NCI-H2171 (cell line): ENCODE measurements around the gene R3HDM4.
A peak's percentile ranks its signal among the peaks of the same experiment; 100 is the strongest.

Source experiments
- DNase-seq: peaks from one replicate; lab custom pipeline; 2025; lab: John Stamatoyannopoulos, UW

R3HDM4 gene

DNA sequence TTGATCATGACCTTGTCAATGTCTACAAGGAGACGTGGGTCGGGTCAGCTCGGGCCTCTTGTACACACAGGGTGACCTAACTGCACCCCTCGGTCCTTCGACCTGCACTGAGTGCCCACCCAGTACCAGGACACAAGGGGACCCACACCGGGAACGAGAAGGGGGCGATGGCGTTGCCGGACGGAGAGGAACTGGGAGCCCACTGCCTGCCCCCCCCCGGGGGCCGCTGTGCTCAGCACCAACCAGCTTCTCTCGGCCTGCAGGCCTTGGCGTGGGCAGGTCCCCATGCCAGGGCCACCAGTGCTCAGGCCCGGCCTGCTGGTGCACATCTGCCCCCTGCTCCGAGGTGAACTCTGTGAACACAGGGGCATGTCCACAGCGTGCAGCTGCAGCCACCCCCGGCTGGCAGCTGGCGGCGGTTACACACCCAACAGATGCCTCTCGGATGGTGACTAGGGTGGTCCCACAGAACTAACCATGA lies 39.4 kb downstream of the R3HDM4 start:
- DNase-seq: no peak

- no peak for DNase-seq
These were observed 39.9 kb downstream of the R3HDM4 start for GRCh38 chr19:873084-873483.

- DNase-seq: peak; percentile 77
These were observed 40.6 kb downstream of the R3HDM4 start for GRCh38 chr19:872266-872951.

DNA sequence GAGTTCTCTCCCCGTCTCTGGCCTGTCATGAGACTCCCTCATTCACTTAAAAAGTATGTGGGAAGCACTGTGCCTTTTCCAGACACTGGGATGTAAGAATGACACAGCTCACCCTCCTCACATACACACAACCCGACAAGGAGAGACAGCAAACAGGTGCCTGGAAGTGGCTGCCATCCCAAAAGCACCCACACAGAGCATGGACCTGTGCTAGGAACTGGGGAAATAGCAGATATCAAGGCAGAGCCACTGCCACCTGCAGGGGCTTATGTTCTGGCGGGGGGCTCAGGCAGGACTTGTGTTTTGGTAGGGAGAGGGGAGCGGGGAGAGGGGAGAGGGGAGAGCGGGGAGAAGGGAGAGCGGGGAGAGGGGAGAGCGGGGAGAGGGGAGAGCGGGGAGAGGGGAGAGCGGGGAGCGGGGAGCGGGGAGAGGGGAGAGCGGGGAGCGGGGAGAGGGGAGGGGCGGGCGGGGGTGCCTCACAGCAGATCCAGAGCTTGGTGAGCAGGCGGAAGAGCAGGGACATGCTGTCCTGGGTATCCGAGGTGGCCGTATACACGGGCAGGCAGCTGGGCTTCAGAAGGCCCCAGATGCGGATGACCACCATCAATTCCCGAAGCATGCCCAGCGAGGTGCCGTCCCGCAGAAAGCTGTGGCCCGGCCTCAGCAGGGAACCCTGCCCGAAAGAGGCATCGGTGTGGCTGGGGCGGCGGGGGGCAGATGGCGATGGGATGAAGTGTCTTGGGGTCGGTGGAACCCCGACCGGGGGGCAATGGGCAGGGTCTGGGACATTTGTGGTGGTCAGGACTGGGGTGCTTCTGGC lies 41.4 kb downstream of the R3HDM4 start:
- no peak for DNase-seq

DNA sequence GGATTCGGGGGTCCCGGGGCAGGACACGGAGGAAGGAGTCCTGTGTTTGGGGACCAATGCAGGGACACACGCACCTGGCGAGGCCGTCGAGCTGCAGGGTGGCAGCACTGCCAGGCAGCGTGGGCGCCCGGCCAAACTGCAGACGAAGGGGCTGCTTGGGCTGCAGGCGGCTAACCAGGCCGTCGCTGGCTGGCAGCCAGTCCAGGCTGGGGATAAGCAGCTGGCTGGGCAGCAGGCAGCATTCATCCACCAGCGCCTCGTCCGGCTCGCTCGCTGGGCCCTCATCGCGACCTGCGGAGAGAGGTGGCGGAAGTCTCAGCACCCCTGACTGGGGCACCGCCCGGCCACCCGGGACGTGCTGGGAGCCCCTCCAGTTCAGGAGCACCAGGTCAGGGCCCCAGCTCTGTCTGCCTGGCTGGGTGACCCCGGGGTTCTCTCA lies 42.0 kb downstream of the R3HDM4 start:
- no peak for DNase-seq

- DNase-seq: no peak
These were observed 42.7 kb downstream of the R3HDM4 start for GRCh38 chr19:870314-870713.

- DNase-seq: no peak
These were observed 43.5 kb downstream of the R3HDM4 start for GRCh38 chr19:869245-870177.

DNA sequence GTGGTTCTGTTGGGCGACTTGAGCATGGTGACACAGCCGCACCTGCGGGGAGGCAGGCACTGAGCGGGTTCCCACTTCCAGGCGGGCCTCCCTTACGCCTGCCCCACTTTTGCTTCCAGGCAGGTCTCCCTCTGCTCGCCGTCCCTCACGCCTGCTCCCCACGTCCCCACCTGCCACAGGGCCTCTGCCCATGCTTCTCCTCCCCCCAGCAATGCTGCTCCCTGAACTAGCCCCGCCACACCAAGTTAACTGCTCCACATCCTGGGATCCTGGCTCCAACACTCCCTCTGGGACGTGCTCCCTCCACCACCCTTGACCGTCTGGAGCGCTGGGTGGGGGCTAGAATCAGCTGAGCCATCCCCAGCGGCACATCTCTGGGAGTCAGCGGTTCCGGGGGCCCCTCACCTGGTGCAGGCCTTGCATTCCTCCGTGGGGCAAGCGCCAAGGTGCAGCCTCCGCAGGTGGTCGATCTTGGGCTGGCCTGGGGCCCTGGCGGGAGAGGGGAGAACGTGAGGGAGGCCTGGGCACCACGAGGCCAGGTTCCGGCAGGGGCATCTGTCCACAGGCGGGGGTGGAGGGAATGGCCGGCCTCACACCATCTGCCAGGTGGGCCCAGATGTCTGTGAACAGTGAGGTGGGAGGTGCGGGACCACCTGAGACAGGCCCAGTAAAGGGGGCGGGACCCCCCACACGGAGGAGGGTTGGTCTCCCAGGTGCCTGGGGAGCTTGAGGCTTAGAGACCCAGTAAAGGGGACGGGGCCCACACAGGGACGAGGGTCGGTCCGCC lies 44.4 kb downstream of the R3HDM4 start:
- no peak for DNase-seq

GRCh38 chr19:867855-868457 lies 45.1 kb downstream of the R3HDM4 start:
- no peak for DNase-seq

GRCh38 chr19:867301-867793 lies 45.7 kb downstream of the R3HDM4 start:
- DNase-seq: no peak

GRCh38 chr19:866769-867300 lies 46.2 kb downstream of the R3HDM4 start:
- no peak for DNase-seq

DNA sequence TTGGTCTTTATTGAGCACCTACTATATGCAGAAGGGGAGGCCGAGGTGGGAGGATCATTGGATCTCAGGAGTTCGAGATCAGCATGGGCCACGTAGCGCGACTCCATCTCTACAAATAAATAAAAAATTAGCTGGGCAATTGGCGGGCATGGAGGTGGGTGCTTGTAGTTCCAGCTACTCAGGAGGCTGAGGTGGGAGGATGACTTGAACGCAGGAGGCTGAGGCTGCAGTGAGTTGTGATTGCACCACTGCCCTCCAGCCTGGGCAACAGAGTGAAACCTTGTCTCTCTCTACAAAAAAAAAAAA lies 49.8 kb downstream of the R3HDM4 start:
- DNase-seq: no peak

GRCh38 chr19:862581-863314 lies 50.3 kb downstream of the R3HDM4 start:
- no peak for DNase-seq

DNA sequence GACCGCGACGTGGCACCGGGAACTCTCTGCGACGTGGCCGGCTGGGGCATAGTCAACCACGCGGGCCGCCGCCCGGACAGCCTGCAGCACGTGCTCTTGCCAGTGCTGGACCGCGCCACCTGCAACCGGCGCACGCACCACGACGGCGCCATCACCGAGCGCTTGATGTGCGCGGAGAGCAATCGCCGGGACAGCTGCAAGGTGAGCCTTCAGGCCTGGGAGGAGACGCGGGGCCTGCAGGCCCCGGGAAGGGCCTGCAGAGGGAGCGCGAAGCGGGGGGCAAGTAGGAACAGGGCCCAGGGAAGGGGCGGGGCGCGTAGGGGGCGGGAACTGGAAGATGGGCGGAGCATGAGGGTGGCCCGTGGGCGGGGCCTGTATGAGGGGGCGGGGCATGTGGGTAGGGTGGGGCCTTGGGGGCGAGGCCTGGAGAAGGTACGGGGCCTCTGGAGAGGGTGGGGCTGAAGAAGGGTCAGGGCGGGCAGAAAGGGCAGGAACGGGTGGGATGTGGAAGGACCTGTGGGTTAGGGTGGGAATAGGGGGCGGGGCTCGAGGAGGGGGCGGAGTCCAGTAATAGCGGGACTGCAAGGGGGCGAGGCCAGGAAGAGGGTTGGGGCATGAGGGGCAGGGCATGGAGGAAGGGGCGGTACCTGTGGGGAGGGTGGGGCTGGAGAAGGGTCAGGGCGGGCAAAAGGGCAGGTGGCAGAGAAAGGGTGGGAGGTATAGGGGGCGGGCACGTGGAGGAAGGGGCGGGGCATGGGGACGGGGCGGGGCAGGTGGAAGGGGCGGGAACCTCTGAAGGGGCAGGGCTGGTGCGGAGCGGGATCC lies 51.1 kb downstream of the R3HDM4 start:
- DNase-seq: no peak

DNA sequence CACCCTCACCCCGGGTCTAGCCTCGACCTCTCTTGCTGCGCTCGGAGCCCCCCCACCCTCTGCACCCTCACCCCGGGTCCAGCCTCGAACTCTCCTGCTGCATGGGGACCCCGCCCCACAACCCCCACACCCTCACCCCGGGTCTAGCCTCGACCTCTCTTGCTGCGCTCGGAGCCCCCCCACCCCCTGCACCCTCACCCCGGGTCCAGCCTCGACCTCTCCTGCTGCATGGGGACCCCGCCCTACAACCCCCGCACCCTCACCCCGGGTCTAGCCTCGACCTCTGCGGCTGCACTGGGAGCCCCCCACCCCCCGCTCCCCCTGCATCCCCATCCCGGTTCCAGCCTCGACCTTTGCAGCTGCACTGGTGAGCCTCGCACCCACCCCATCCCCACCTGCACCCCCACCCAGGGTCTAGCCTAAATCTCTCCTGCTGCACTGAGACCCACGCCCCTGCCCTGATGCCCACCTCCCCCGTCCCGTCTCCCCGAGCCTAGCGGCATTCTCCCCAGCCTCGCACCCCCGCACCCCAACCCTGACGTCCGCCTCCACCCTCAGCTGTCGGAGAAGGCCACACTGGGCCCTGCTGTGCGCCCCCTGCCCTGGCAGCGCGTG lies 51.8 kb downstream of the R3HDM4 start:
- no peak for DNase-seq

GRCh38 chr19:858868-859843 lies 53.9 kb downstream of the R3HDM4 start, which contains the start of gene CFD:
Gene CFD, plus strand, starts transcription at chr19:859664. Its CDS starts 26 bp downstream, at chr19:859690.
- no peak for DNase-seq

DNA sequence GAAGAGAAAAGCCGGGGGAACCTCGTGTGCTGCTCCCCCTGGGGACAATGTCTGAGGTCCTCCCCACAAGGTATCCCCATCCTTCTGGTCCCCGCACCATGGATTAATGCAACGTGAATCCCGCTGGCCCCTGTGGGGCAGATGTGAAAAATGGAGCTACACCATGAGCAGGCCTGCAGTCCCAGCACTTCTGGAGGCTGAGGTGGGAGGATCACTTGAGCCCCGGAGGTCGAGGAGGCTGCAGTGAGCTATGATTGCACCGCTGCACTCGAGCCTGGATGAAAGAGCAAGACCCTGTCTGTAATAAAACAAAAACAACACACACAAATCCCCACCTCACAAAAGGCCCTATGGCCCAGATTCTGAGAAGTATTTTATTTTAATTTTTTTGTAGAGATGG lies 54.7 kb downstream of the R3HDM4 start:
- no peak for DNase-seq
